AML-193 (cell line): Measurements from ENCODE around the gene C8A.

Experiments used
- DNase-seq, 2 experiments: peaks; one replicate each; lab custom pipeline; 2025; lab: John Stamatoyannopoulos, UW

C8A gene

DNA sequence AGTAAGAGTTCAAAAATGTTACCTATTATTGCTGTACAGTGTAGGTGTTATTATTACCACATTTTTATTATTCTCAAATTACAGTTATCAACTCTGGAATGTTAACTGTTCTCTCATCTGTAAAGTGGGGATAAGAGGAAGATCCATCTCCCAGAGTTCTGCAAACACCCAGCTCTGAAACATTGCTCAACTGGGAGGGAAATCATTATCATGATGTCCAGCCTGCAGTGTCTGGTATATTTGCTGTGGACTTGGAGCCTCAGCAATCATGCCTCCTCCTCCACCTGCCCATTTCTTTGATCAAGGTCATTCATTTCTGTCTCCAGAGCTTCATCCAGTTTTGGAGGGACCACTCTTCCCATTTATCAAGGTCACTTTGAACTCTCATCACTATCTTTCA lies 39.4 kb downstream of the C8A start:
- no peak for DNase-seq

DNA sequence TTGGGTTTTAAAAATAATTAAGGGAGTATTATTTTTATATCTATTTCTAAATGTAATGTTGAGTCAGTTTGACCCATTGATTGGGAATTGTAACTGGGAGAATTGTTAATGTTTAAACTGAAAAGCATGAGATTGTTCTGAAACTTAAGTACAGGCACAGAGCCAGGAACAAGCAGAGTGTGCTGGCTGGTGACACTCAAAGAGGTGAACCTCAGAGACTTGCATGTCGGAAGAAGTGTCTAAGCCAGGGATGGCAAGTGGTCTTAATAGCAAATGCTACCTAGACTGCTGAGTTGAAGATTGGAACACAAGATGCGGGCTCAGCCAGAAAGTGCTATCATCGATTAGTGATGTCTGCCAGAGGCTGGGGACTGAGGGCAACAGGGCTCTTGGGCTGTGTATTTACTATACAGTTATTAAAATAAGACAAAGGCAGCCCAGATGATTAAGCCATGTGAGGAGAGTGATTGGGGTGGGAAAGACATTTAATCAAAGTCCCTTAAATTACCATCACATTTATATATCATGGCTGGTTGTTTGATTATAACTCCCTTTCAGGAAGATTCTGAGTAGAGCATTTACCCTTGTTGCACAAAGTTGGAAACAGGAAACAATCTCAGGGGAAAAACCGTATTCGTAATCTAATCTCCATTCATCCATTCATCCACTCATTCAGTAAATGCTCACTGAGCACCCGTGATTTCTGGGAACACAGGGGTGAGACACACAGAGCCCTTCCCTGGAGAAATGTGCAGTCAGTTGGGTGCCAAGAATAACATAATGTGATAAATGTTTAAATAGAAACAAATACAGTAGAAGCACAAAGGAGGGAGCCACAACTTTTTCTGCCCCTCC lies 42.8 kb downstream of the C8A start:
- no peak for DNase-seq

- DNase-seq: no peak
These were observed 43.4 kb downstream of the C8A start for GRCh38 chr1:56898005-56898373.

GRCh38 chr1:56898879-56899278 lies 44.3 kb downstream of the C8A start:
- DNase-seq: no peak

DNA sequence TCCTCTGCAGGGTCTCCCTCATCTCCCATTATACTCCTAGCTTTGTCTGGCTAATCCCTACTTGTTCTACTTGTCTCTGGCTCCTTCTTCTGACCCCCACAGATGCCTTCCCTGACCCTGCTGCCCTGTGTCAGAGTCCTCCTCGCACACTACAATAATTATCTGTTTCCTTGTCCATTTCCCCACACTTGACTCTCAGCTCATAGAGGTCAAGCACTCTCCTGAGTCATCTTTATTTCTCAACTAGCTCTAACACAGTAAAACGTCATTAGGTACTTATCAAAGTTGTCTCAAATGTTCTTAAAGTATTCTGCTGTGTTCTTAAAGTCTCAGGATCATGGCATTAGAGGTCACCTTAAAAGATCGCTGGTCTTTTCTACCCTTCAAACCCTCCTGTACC lies 47.1 kb downstream of the C8A start:
- DNase-seq: no peak

DNA sequence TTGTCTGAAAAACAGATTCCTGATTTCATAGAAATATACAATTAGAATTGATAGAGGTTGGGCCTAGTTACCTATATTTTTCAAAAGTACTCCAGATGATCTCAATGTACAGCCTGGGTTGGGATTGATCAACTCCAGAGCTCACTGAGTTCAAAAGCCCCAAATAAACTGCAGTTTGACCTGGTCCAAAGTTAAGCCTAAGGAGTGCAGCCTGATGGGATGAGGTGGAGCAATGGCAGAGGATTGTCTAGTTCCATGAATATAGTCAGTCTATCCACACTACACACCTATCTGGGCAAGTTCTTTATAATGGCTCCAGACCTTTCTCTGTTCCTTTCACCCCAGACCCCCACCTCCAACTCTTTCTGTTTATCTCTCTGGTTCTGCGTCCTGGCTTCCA lies 49.2 kb downstream of the C8A start:
- no peak for DNase-seq

- DNase-seq: no peak
These were observed 50.2 kb downstream of the C8A start for GRCh38 chr1:56904663-56905397.

GRCh38 chr1:56905667-56906066 lies 51.1 kb downstream of the C8A start:
- no peak for DNase-seq

- peak; percentile 69 to 78 for DNase-seq
These were observed 54.1 kb downstream of the C8A start for GRCh38 chr1:56908619-56909221.

DNA sequence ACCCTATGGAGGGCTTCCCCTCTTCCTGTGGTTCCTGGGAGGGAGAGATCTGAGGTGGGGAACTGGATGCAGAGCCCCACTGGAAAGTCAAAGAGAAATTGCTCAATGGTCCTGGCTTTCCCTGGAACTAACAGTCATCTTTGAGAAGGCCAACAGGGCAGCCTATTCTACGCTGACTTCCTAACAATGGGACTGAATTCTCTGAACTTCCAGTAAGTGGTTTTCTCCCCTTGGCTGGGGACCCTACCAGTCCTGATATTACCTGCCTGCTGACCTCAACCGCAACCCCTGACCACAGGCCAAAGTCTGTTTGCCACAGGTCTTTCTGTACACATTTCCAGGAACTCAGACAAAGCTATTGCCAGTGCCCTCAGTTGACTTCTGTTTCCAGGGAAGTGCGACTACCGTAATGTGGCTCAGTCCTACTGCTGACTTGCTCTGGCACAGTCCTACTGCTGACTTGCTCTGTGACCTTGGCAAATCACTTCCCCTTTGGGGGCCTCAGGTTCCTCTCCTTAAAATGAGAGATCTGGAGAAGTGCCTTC lies 55.9 kb downstream of the C8A start:
- DNase-seq: peak; percentile 86

- DNase-seq: peak; percentile 32 to 38
These were observed 56.7 kb downstream of the C8A start for GRCh38 chr1:56911098-56911938.

DNA sequence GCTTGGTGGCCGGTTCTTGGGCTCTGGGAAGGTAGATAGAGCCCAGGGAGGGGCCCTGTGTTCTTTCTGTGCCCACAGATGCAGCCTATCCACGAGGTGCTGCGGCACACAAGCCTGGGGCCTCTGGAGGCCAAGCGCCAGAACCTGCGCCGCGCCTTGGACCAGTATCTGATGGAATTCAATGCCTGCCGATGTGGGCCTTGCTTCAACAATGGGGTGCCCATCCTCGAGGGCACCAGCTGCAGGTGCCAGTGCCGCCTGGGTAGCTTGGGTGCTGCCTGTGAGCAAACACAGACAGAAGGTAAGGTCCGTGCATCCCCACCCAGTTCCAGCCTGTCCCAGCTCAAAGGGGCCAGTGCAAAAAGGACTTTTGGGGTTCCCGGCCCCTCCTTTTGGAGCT lies 57.7 kb downstream of the C8A start:
- no peak for DNase-seq

DNA sequence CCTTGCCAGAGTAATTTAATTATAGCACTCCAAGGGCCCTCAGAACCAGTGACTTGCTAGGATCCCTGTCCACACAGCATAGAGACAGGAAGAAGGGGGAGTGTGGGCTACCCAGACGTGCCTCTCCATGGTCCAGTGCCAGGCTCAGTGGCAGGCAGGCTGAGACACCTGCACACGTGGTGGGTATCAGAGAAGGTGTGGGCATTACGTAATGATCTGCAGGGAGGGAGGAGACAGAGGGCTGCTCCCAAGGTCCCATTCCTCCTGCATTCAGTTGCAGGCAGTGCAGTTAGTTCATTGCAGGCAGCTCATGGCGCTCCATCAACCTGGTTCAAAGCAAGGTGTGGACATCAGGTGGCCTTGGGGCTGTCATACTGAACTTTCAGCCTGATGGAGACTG lies 61.4 kb downstream of the C8A start:
- DNase-seq: no peak

GRCh38 chr1:56916630-56917029 lies 62.0 kb downstream of the C8A start:
- no peak for DNase-seq

DNA sequence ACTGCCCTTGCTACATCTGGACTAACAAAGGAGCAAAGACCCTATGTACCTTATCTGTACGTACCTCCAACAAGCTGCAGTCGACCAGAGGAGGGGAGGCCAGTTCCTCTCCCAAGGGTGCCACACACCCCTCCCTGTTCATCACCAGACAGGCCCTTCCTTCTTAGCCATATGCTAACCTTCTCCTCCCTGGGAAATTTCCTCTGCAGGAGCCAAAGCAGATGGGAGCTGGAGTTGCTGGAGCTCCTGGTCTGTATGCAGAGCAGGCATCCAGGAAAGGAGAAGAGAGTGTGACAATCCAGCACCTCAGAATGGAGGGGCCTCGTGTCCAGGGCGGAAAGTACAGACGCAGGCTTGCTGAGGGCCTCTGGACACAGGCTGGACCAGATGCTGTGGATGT lies 62.8 kb downstream of the C8A start:
- no peak for DNase-seq

DNA sequence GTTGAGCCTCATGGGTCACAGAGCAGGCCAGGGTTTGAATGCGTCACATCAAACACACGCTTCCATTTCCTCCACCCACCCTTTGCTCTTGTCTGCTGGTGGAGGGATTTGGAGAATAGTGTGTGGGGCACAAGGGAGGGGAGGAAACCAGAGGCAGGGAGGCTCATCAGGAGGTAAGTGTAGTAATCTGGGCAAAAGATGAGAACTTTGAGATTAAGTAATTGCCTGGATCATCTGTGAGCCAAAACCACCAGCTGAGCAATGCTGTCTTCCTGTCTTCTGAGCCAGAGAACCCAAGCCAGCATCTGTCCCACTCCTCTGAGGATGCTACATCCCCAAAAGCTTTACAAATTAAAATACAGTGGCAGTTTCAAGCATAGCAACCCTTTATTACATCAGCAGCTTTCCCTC lies 66.0 kb downstream of the C8A start:
- peak; percentile 41 to 47 for DNase-seq

GRCh38 chr1:56921479-56921878 lies 66.9 kb downstream of the C8A start:
- no peak for DNase-seq

GRCh38 chr1:56922070-56922469 lies 67.5 kb downstream of the C8A start:
- peak in 1 of 2 experiments; percentile 1 for DNase-seq

DNA sequence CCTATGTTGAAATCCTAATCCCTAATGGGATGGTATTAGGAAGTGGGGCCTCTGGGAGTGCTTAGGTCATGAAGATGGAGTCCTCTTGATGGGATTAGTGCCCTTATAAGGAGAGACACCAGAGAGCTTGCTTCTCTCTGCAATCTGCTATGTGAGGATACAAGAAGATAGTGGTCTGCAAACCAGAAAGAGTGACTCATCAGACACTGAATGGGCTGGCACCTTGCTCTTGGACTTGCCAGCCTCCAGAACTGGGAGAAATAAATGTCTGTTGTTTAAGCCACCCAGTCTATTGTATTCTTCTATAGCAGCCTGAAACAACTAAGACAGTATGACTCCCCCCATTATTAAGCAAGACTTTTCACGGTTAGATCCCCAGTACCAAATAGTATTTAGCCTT lies 67.9 kb downstream of the C8A start:
- DNase-seq: no peak

- DNase-seq: no peak
These were observed 68.6 kb downstream of the C8A start for GRCh38 chr1:56923201-56923600.

- no peak for DNase-seq
These were observed 69.5 kb downstream of the C8A start for GRCh38 chr1:56924116-56924515.

GRCh38 chr1:56925193-56925592 lies 70.6 kb downstream of the C8A start:
- no peak for DNase-seq
